GM12878 (cell line): ENCODE results near the gene SBF2. TPM values are rescaled to one million over a fixed set of nuclear protein-coding genes. Genes with fewer than 3 reads are reported as not detected.
"Not testable (repeated sequence)": the region's sequence is repeated elsewhere in the genome, so short reads cannot be mapped to it uniquely, and the experiment has no call there.

Source experiments
- ATAC-seq: fragments of 200-7000 bp; cut with Tn5 transposase; 3 replicates; pipeline ENCODE4 v1.9.1; 2020; ENCODE audit warnings: mild to moderate bottlenecking, moderate library complexity
- BruUV-seq: library from RNA; stranded (reverse); fragments of 400-500 nt; replicated peaks from 2 replicates; lab custom pipeline; 2021; lab: Mats Ljungman, UMichigan
- CTCF ChIA-PET: fragments of 300-600 bp; sonication (Branson Sonifier 250); formaldehyde crosslinking; extraction: SDS; loops from one replicate; lab custom pipeline; 2021; ENCODE audit warnings: inconsistent platforms; lab: Yijun Ruan, JAX
- POLR2A ChIA-PET: fragments of 350-600 bp; formaldehyde crosslinking; extraction: SDS; loops from one replicate; lab custom pipeline; 2021; ENCODE audit warnings: inconsistent platforms; lab: Charles Lee
- RAD21 ChIA-PET: fragments of 300-600 bp; sonication (Branson Sonifier 250); formaldehyde crosslinking; loops from one replicate; lab custom pipeline; 2023; ENCODE audit warnings: antibody characterized with exemption; ENCODE audit not compliant: unreplicated experiment; lab: Charles Lee
- SMC1A ChIA-PET: fragments of 300-600 bp; sonication (Branson Sonifier 250); formaldehyde crosslinking; loops from one replicate; lab custom pipeline; 2023; ENCODE audit not compliant: unreplicated experiment, uncharacterized antibody; lab: Charles Lee
- DNase-seq: peaks from one replicate; pipeline ENCODE4 v3.0.0-alpha.2; 2011; ENCODE audit warnings: low read depth, low spot score
- FAIRE-seq: peaks from 3 replicates; lab custom pipeline; 2011; peaks lifted over from hg19 to GRCh38; lab: Jason Lieb, UNC
- H2AFZ ChIP-seq: 2 replicates; pipeline ENCODE4 v1.6.0; 2011; ENCODE audit warnings: low read depth, low read length, control low read depth; ENCODE audit not compliant: control insufficient read depth
- H3K27ac ChIP-seq: 2 replicates; pipeline ENCODE4 v1.5.1; 2011; ENCODE audit warnings: control low read depth; ENCODE audit not compliant: control insufficient read depth, insufficient read depth
- H3K27me3 ChIP-seq, 2 experiments: replicated peaks in 1 of 2; 2 replicates each; pipeline versions ENCODE4 v1.6.0 to v1.6.1; 2011; ENCODE audit warnings: low read length in 1 of 2; ENCODE audit not compliant: control insufficient read depth in 2 of 2, insufficient read depth in 2 of 2
- H3K36me3 ChIP-seq, 2 experiments: 2 replicates each; pipeline ENCODE4 v1.5.1; 2011; ENCODE audit warnings: low read length in 1 of 2; ENCODE audit not compliant: control insufficient read depth in 2 of 2, insufficient read depth in 2 of 2
- H3K4me1 ChIP-seq: 2 replicates; pipeline ENCODE4 v1.6.1; 2011; ENCODE audit warnings: mild to moderate bottlenecking, low read length, moderate library complexity, mixed read lengths; ENCODE audit not compliant: control insufficient read depth, insufficient read depth
- H3K4me2 ChIP-seq: 2 replicates; pipeline ENCODE4 v1.6.0; 2011; ENCODE audit warnings: control low read depth; ENCODE audit not compliant: control insufficient read depth, insufficient read depth
- H3K4me3 ChIP-seq: fragments of 200-600 bp; sonication (generic); 2 replicates; pipeline ENCODE4 v1.5.1; 2016
- H3K79me2 ChIP-seq: 2 replicates; pipeline ENCODE4 v1.6.0; 2011; ENCODE audit warnings: low read length; ENCODE audit not compliant: control insufficient read depth, insufficient read depth
- H3K9ac ChIP-seq: 2 replicates; pipeline ENCODE4 v1.8.0; 2011; ENCODE audit warnings: low read length, control low read depth, mixed read lengths; ENCODE audit not compliant: control insufficient read depth, insufficient read depth
- H3K9me3 ChIP-seq: replicated peaks from 3 replicates; pipeline ENCODE4 v1.5.1; 2011; ENCODE audit warnings: mild to moderate bottlenecking, low read length; ENCODE audit not compliant: control insufficient read depth, insufficient read depth
- H4K20me1 ChIP-seq: 2 replicates; pipeline ENCODE4 v1.6.0; 2011; ENCODE audit not compliant: control insufficient read depth, insufficient read depth
- CEBPZ ChIP-seq: fragments of 150-350 bp; IDR thresholded peaks from 2 replicates; pipeline ENCODE4 v1.6.1; 2016; ENCODE audit warnings: low read depth, low read length
- MXI1 ChIP-seq: fragments of 150-350 bp; IDR thresholded peaks from 2 replicates; pipeline ENCODE4 v1.6.1; 2011; ENCODE audit warnings: low read depth, mild to moderate bottlenecking, inconsistent platforms, low read length, improper control_type of control experiment
- POU2F2 ChIP-seq: IDR thresholded peaks from 3 replicates; pipeline ENCODE4 v1.6.1; 2011; ENCODE audit warnings: low read depth, mild to moderate bottlenecking, low read length, borderline replicate concordance
- SKIL ChIP-seq: fragments of 450-650 bp; IDR thresholded peaks from 2 replicates; pipeline ENCODE4 v1.6.1; 2017; ENCODE audit warnings: mild to moderate bottlenecking, low read depth, inconsistent platforms; ENCODE audit not compliant: poor library complexity, severe bottlenecking
- WRNIP1 ChIP-seq: IDR thresholded peaks from 2 replicates; pipeline ENCODE4 v1.6.1; 2011; ENCODE audit warnings: low read depth, low read length, improper control_type of control experiment, borderline replicate concordance
- WGBS: methylation state at CpG from one replicate; pipeline ENCODE4 v1.1.6; 2016; ENCODE audit warnings: low lambda C conversion rate; ENCODE audit not compliant: insufficient replicate concordance, insufficient coverage; ENCODE audit errors: missing lambda C conversion rate; 5-methylcytosine and 5-hydroxymethylcytosine counted together
- in situ Hi-C: fragments of 300-500 bp; cut with MboI; formaldehyde crosslinking; loops from 9 replicates; pipeline ENCODE4 v1.14.3; 2018; ENCODE audit warnings: mixed read lengths
- intact Hi-C: fragments of 100-400 bp; cut with micrococcal nuclease; formaldehyde crosslinking; loops from one replicate; pipeline ENCODE4 v1.14.2; 2022; ENCODE audit not compliant: unreplicated experiment
- polyA plus RNA-seq, 11 experiments: library from polyadenylated mRNA; depleted of rRNA in 4 of 11; unstranded in 6 of 11; stranded (reverse) in 5 of 11; fragments of >200 nt; fragmentation: Nextera tagmentation in 4 of 11; fragmentation: Illumina TruSeq in 1 of 11; extraction: Ambion mirVana in 4 of 11; extraction: Trizol in 1 of 11; gene quantifications; 1 replicate in 1 of 11; 2 replicates in 10 of 11; pipeline versions ENCODE4 v1.2.1 to v1.2.3, GENCODE V29; 2011 to 2016; ENCODE audit warnings: inconsistent platforms in 2 of 11, missing spikeins in 2 of 11, low read depth in 1 of 11
- total RNA-seq, 4 experiments: library from RNA; depleted of rRNA in 3 of 4; stranded (reverse); fragments of >200 nt in 3 of 4; fragmentation: Illumina TruSeq in 1 of 4; extraction: Trizol in 1 of 4; gene quantifications; 2 replicates each; pipeline versions ENCODE4 v1.2.1 to v1.2.3, GENCODE V29; 2013 to 2021

Gene SBF2
- total and polyA plus RNA-seq, 10 of the 15 experiments (the other 5 are each of a cell fraction or from before 2014, with no cell fraction given): 0.24 to 2.3 (median 1.1) TPM

- H3K4me2 ChIP-seq: no peak overlapping the region
- no peak overlapping the region for H3K27ac ChIP-seq
- H4K20me1 ChIP-seq: no peaks in the 10 kb centered on the region
- H3K79me2 ChIP-seq: no peaks in the 10 kb centered on the region
- intact Hi-C loops: no loop called here
- H3K27me3 ChIP-seq: no peaks in the 10 kb centered on the region; a peak in 1 of 4 replicates
- no peak overlapping the region for H3K9ac ChIP-seq
- SMC1A ChIA-PET: interaction anchor here (1.0 to 1.2 kb wide), 2 partner anchors 10 to 37 kb away, joined by 3 to 5 read pairs; no protein-coding TSS in a partner anchor
- FAIRE-seq (no peak), ATAC-seq (no peak), DNase-seq (no peak)
- BruUV-seq: no TSS peak
- POLR2A ChIA-PET: no interaction called here
- H2AFZ ChIP-seq: no peak overlapping the region
- in situ Hi-C loops: no loop called here
- no peaks in the 10 kb centered on the region for H3K36me3 ChIP-seq
- WGBS: 94% methylated on average over 3 of the region's 3 CpGs
- CTCF ChIA-PET: no interaction called here
- H3K4me1 ChIP-seq: no peaks in the 10 kb centered on the region
- TF ChIP-seq WRNIP1 (no peak), SKIL (no peak), POU2F2 (no peak), MXI1 (no peak), CEBPZ (no peak)
- no peak overlapping the region for H3K4me3 ChIP-seq
- RAD21 ChIA-PET: no interaction called here
- no peaks in the 10 kb centered on the region for H3K9me3 ChIP-seq
Measured at GRCh38 chr11:10265936-10266335, 28.1 kb downstream of the SBF2 start.

- H3K36me3 ChIP-seq, H3K9me3 ChIP-seq, SMC1A ChIA-PET, H3K27ac ChIP-seq, RAD21 ChIA-PET, H3K4me2 ChIP-seq, H3K79me2 ChIP-seq, H3K27me3 ChIP-seq, H3K4me1 ChIP-seq, CTCF ChIA-PET, ATAC-seq, in situ Hi-C loops, H3K9ac ChIP-seq, H3K4me3 ChIP-seq, FAIRE-seq, intact Hi-C loops, H2AFZ ChIP-seq, H4K20me1 ChIP-seq, DNase-seq, POLR2A ChIA-PET, BruUV-seq: not testable (repeated sequence)
- 75% methylated on average over 3 of the region's 3 CpGs for WGBS
Measured at GRCh38 chr11:10264716-10265115, 29.3 kb downstream of the SBF2 start.
